Loucy (cell line): Measurements from ENCODE around the gene PGR.

Experiments used
- CTCF ChIP-seq: fragments of 200-600 bp; sonication (generic); conservative IDR thresholded peaks from 2 replicates; pipeline ENCODE4 v1.5.1; 2014; ENCODE audit warnings: mild to moderate bottlenecking, antibody characterized with exemption, low read length
- EZH2phosphoT487 ChIP-seq: fragments of 200-600 bp; IDR thresholded peaks from 2 replicates; pipeline ENCODE4 v1.6.1; 2018; ENCODE audit warnings: antibody characterized with exemption, mild to moderate bottlenecking, moderate library complexity, borderline replicate concordance

GRCh38 chr11:101115671-101116160, 13.9 kb downstream of the PGR start:
- TF ChIP-seq CTCF (no peak), EZH2phosphoT487 (no peak)
